A375 (cell line): ENCODE measurements around the gene ROCK2. TPM values are rescaled to one million over a fixed set of nuclear protein-coding genes. Genes with fewer than 3 reads are reported as not detected.

Experiments
- small RNA-seq: library from RNA; depleted of rRNA; stranded (forward); fragments of <200 nt; gene quantifications from one replicate; pipeline ENCODE3, GENCODE V24; 2014
- total RNA-seq: library from RNA; depleted of rRNA; stranded (reverse); fragments of >200 nt; shearing (Covaris generic); gene quantifications from 2 replicates; pipeline ENCODE4 v1.2.3, GENCODE V29; 2014; rRNA removed

The ROCK2 gene
- 52.1 and 56.9 TPM in 2 replicates for total RNA-seq

DNA sequence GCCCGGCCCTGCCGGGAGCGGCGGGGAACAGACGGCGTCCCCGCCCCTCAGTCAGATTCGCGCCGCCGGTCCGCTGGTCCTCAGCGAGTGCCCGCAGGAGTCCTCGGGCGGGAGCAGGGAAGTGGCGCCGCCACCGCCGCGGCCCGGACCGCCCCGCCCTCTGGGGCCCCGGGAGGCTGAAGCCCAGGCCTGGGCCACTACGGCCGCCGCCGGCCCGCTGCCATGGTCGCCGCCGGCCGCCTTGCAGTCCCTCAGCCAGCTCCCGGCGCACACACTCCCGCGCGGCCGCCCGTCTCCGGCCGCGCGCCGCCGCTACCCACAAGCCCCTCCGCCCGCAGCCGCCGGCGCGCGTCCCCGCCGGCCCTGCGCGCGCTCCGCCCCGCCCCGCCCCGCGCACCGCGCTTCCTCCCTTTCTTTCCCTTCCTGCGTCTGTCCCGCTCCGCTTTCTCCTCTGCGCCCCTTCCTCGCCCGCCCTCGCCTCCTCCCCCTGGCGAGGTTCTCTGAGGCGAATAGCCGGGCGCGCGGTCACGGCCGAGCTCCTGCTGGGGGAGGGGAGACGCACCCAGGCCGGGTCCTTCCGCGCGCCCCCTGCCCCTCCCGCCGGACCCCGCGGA lies at the start of gene ROCK2:
Gene ROCK2, minus strand, starts transcription at position 295 of the 614 bp plus-strand sequence. CDS start 500 bp downstream, outside the sequence.

DNA sequence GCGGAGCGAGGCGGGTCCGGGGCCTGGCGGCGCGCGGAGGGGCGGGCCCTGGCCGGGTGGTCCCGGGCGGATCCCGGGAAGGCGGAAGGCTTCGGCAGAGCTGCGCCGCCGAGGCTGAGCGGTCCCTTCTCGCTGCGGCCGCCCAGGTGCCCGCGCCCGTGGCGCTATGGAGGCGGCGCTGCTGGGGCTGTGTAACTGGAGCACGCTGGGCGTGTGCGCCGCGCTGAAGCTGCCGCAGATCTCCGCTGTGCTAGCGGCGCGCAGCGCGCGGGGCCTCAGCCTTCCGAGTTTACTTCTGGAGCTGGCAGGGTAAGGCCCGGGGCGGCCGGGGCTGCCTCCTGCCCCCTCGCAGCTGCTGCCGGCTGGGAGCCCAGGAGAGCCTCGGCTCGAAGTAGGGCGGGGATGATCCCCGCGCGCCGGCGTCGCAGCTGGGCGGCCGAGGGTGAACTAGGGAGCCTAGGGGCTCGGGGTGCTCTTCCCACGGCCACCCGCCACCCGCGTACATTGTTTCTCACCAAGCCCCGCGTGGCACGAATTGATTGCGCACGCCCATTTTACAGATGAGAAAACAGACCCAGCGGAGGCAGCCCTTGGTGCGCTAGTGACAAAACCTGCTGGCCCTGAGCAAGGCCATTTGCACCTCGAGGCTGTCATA lies 188.9 kb downstream of the ROCK2 start, which contains the start of gene SLC66A3:
Gene SLC66A3, plus strand, starts transcription at position 87 of the 655 bp plus-strand sequence. Its CDS starts 80 bp downstream, at position 167.

Small RNAs within 50 kb of the gene (small RNA-seq; reads per million reads assigned to genes)
- gene RNU6-1081P = not detected

Other genes starting within 250 kb of the ROCK2 start
- gene SLC66A3, start 189.2 kb downstream of the ROCK2 start, total RNA-seq = 5.7 and 11.5 TPM in 2 replicates
- 21.9 and 26.4 TPM in 2 replicates for gene E2F6, start 121.5 kb upstream of the ROCK2 start, total RNA-seq
- 0.53 and 1.5 TPM in 2 replicates for gene GREB1, start 189.4 kb upstream of the ROCK2 start, total RNA-seq